K562 (cell line): Measurements from ENCODE around the gene PRMT3. TPM values are rescaled to one million over a fixed set of nuclear protein-coding genes. Genes with fewer than 3 reads are reported as not detected.

Source experiments
- CEBPB ChIP-seq: fragments of 450-650 bp; IDR thresholded peaks from 2 replicates; pipeline ENCODE4 v1.6.1; 2016; ENCODE audit warnings: missing genetic modification characterization, missing compliant biosample characterization
- E2F1 ChIP-seq: sonication (generic); formaldehyde crosslinking; IDR thresholded peaks from 2 replicates; pipeline ENCODE4 v1.8.1; 2023; ENCODE audit warnings: mild to moderate bottlenecking, missing genetic modification reagents, moderate library complexity
- EHMT2 ChIP-seq: fragments of 450-650 bp; IDR thresholded peaks from 2 replicates; pipeline ENCODE4 v1.6.1; 2018; ENCODE audit warnings: antibody characterized with exemption
- ESRRB ChIP-seq: fragments of 250-450 bp; sonication (Bioruptor Pico); IDR thresholded peaks from 2 replicates; pipeline ENCODE4 v1.5.0; 2020; ENCODE audit warnings: mild to moderate bottlenecking, moderate library complexity, borderline replicate concordance
- HOMEZ ChIP-seq: fragments of 250-450 bp; sonication (Bioruptor Pico); IDR thresholded peaks from 2 replicates; pipeline ENCODE4 v1.4.0; 2020; ENCODE audit warnings: mild to moderate bottlenecking, moderate library complexity
- NBN ChIP-seq: fragments of 450-650 bp; IDR thresholded peaks from 2 replicates; pipeline ENCODE4 v1.6.1; 2016; ENCODE audit warnings: low read depth, mild to moderate bottlenecking
- PCBP1 ChIP-seq: fragments of 200-400 bp; formaldehyde crosslinking; IDR thresholded peaks from 2 replicates; pipeline ENCODE4 v1.6.1; 2018; ENCODE audit warnings: mild to moderate bottlenecking, low read depth, low read length; ENCODE audit not compliant: poor library complexity, severe bottlenecking
- SP1 ChIP-seq: sonication (generic); formaldehyde crosslinking; IDR thresholded peaks from 2 replicates; pipeline ENCODE4 v1.8.1; 2022; ENCODE audit warnings: mild to moderate bottlenecking, missing genetic modification reagents
- XRCC4 ChIP-seq: IDR thresholded peaks from one replicate; pipeline ENCODE4 v1.6.1; 2011; ENCODE audit not compliant: insufficient read depth, insufficient read length; ENCODE audit errors: extremely low read depth
- ZBTB49 ChIP-seq: sonication (generic); formaldehyde crosslinking; IDR thresholded peaks from 2 replicates; pipeline ENCODE4 v1.8.0; 2022; ENCODE audit warnings: missing genetic modification reagents, mild to moderate bottlenecking, borderline replicate concordance
- ZNF140 ChIP-seq: fragments of 250-450 bp; sonication (Bioruptor Pico); IDR thresholded peaks from 2 replicates; pipeline ENCODE4 v1.8.0; 2021; ENCODE audit warnings: moderate library complexity, mild to moderate bottlenecking, inconsistent platforms
- ZNF407 ChIP-seq: fragments of 450-650 bp; IDR thresholded peaks from 2 replicates; pipeline ENCODE4 v1.6.1; 2016; ENCODE audit warnings: low read depth
- ZNF589 ChIP-seq: fragments of 200-800 bp; sonication (Bioruptor generic); IDR thresholded peaks from 2 replicates; pipeline ENCODE4 v1.6.1; 2016; ENCODE audit warnings: low read depth, missing genetic modification characterization, missing compliant biosample characterization
- polyA plus RNA-seq, 8 experiments: library from polyadenylated mRNA; depleted of rRNA in 4 of 8; stranded (reverse) in 5 of 8; unstranded in 3 of 8; fragments of >200 nt; fragmentation: Nextera tagmentation in 2 of 8; fragmentation: Illumina TruSeq in 1 of 8; extraction: Ambion mirVana in 2 of 8; extraction: Trizol in 1 of 8; gene quantifications; 2 replicates each; pipeline versions ENCODE4 v1.2.1 to v1.2.3, GENCODE V29; 2011 to 2014; ENCODE audit warnings: inconsistent platforms in 1 of 8, missing spikeins in 1 of 8
- total RNA-seq, 7 experiments: library from RNA; depleted of rRNA in 6 of 7; stranded (reverse); fragments of >200 nt in 6 of 7; fragmentation: Illumina TruSeq in 2 of 7; extraction: Trizol in 2 of 7; gene quantifications; 2 replicates each; pipeline versions ENCODE4 v1.2.1 to v1.2.3, GENCODE V29; 2011 to 2021; ENCODE audit warnings: low replicate concordance in 1 of 7

PRMT3 gene
- total and polyA plus RNA-seq, 9 of the 15 experiments (the other 6 are each of a cell fraction or from before 2014, with no cell fraction given): 24.0 to 62.1 (median 44.7) TPM

GRCh38 chr11:20355221-20356219, 32.0 kb upstream of the PRMT3 start (continued):
- TF ChIP-seq HOMEZ (CRISPR knock-in tag) (no peak), PCBP1 (no peak), ZNF407 (no peak), CEBPB (tag) (no peak), E2F1 (CRISPR knock-in tag) (no peak), ZBTB49 (CRISPR knock-in tag) (no peak), EHMT2 (no peak), SP1 (CRISPR knock-in tag) (no peak), ZNF140 (CRISPR knock-in tag) (no peak), NBN (no peak), ESRRB (CRISPR knock-in tag) (no peak), ZNF589 (CRISPR knock-in tag) (no peak), XRCC4 (no peak)
